Gastroesophageal sphincter (tissue), 4 donors: Measurements from ENCODE around the gene SMG1. TPM values are rescaled to one million over a fixed set of nuclear protein-coding genes. Genes with fewer than 3 reads are reported as not detected.

Experiments used
- ATAC-seq: fragments of 150-250 bp; one replicate; pipeline ENCODE4 v1.9.1; 2016; ENCODE audit warnings: mild to moderate bottlenecking, moderate library complexity
- H3K27ac ChIP-seq, 4 donors: fragments of 200-600 bp; sonication (generic) in 3 of 4; 1 replicate in 3 of 4; 2 replicates in 1 of 4; pipeline ENCODE4 v1.5.1; 2016 to 2019
- H3K27me3 ChIP-seq: fragments of 200-600 bp; sonication (generic); one replicate; pipeline ENCODE4 v1.5.1; 2019
- H3K36me3 ChIP-seq, 2 donors: fragments of 200-600 bp; sonication (generic); one replicate each; pipeline ENCODE4 v1.5.1; 2019; ENCODE audit warnings: control low read depth in 1 of 2
- H3K4me1 ChIP-seq, 3 donors: fragments of 200-600 bp; sonication (generic); 1 replicate in 2 of 3; 2 replicates in 1 of 3; pipeline ENCODE4 v1.5.1; 2016 to 2019; ENCODE audit warnings: control low read depth in 2 of 3
- H3K4me3 ChIP-seq, 2 donors: fragments of 200-600 bp; sonication (generic); one replicate each; pipeline ENCODE4 v1.5.1; 2019; ENCODE audit warnings: mild to moderate bottlenecking in 1 of 2, moderate library complexity in 1 of 2
- H3K9me3 ChIP-seq, 3 donors: fragments of 200-600 bp; sonication (generic); one replicate each; pipeline ENCODE4 v1.5.1; 2017 to 2019; ENCODE audit warnings: control low read depth in 2 of 3
- CTCF ChIP-seq, 4 experiments: fragments of 200-600 bp in 2 of 4; fragments of 450-650 bp in 2 of 4; sonication (generic) in 1 of 4; IDR thresholded peaks; one replicate each; pipeline ENCODE4 v1.5.1; 2017 to 2019; ENCODE audit warnings: antibody characterized with exemption in 4 of 4, mild to moderate bottlenecking in 2 of 4, moderate library complexity in 2 of 4
- EP300 ChIP-seq: sonication (generic); formaldehyde crosslinking; IDR thresholded peaks from one replicate; pipeline ENCODE4 v1.6.1; 2017; ENCODE audit warnings: antibody characterized with exemption, mild to moderate bottlenecking
- POLR2A ChIP-seq, 2 donors: fragments of 450-650 bp; IDR thresholded peaks; one replicate each; pipeline ENCODE4 v1.6.1; 2017; ENCODE audit warnings: antibody characterized with exemption in 2 of 2, mild to moderate bottlenecking in 2 of 2, moderate library complexity in 1 of 2
- POLR2AphosphoS5 ChIP-seq: sonication (generic); formaldehyde crosslinking; IDR thresholded peaks from one replicate; pipeline ENCODE4 v1.6.1; 2017; ENCODE audit warnings: antibody characterized with exemption
- WGBS, 2 donors: methylation state at CpG; one replicate each; pipeline ENCODE4 v1.1.5; 2018; ENCODE audit warnings: low coverage in 1 of 2; 5-methylcytosine and 5-hydroxymethylcytosine counted together
- total RNA-seq, 4 donors: library from RNA; depleted of rRNA; stranded (reverse); fragments of >200 nt; gene quantifications; one replicate each; pipeline ENCODE4 v1.1.0, GENCODE V29; 2016

The SMG1 gene
- total RNA-seq, 4 donors from 2014 or later, result 49.0 to 106 (median 91.7) TPM

- H3K36me3 ChIP-seq, result peaks cover 0 to 89% of the 10 kb centered on the region in 2 donors
- no peak overlapping the region for H3K4me3 ChIP-seq
- H3K27me3 ChIP-seq, result no peaks in the 10 kb centered on the region
- H3K9me3 ChIP-seq, result no peaks in the 10 kb centered on the region
- ATAC-seq, result no peak
- peaks cover 0 to 11% (median 0%) of the 10 kb centered on the region in 3 donors for H3K4me1 ChIP-seq
- 75 to 100% methylated on average over 1 of the region's 1 CpG for WGBS, 2 donors
- no peak overlapping the region for H3K27ac ChIP-seq
- TF ChIP-seq POLR2A (IDR thresholded peaks at IDR 0.05), result no peak
These were observed 71.0 kb downstream of the SMG1 start for GRCh38 chr16:18855196-18855595.

- Histone ChIP-seq H3K9me3 (no peaks in the 10 kb centered on the region), H3K4me3 (no peak overlapping the region), H3K4me1 (peaks cover 0 to 11% (median 0%) of the 10 kb centered on the region in 3 donors), H3K36me3 (peaks cover 0 to 95% of the 10 kb centered on the region in 2 donors), H3K27ac (no peak overlapping the region), H3K27me3 (no peaks in the 10 kb centered on the region)
- TF ChIP-seq EP300 (no peak), POLR2A (IDR thresholded peaks at IDR 0.05) (no peak), CTCF (IDR thresholded peaks at IDR 0.05) (no peak), POLR2AphosphoS5 (no peak)
- ATAC-seq, result no peak
These were observed 72.5 kb downstream of the SMG1 start for GRCh38 chr16:18853694-18854093.

- H3K27ac ChIP-seq, result no peak overlapping the region
- WGBS, 2 donors, result 33 to 78% methylated on average over 1 of the region's 1 CpG
- H3K36me3 ChIP-seq, result peaks cover 0 to 95% of the 10 kb centered on the region in 2 donors
- no peak overlapping the region for H3K4me3 ChIP-seq
- no peaks in the 10 kb centered on the region for H3K9me3 ChIP-seq
- H3K4me1 ChIP-seq, result peaks cover 0 to 11% (median 0%) of the 10 kb centered on the region in 3 donors
- TF ChIP-seq POLR2AphosphoS5 (no peak), EP300 (no peak), CTCF (IDR thresholded peaks at IDR 0.05) (no peak), POLR2A (IDR thresholded peaks at IDR 0.05) (no peak)
- no peak for ATAC-seq
- no peaks in the 10 kb centered on the region for H3K27me3 ChIP-seq
These were observed 73.6 kb downstream of the SMG1 start for GRCh38 chr16:18852647-18853046.

- 100% methylated on average over 1 of the region's 1 CpG for WGBS, 2 donors
- TF ChIP-seq CTCF (IDR thresholded peaks at IDR 0.05) (no peak), POLR2AphosphoS5 (no peak), EP300 (no peak), POLR2A (IDR thresholded peaks at IDR 0.05) (no peak)
- Histone ChIP-seq H3K36me3 (peaks cover 0 to 96% of the 10 kb centered on the region in 2 donors), H3K9me3 (no peaks in the 10 kb centered on the region), H3K27ac (no peak overlapping the region), H3K4me3 (no peak overlapping the region), H3K4me1 (peaks cover 0 to 20% (median 0%) of the 10 kb centered on the region in 3 donors), H3K27me3 (no peaks in the 10 kb centered on the region)
- no peak for ATAC-seq
These were observed 79.8 kb downstream of the SMG1 start for GRCh38 chr16:18846416-18846815.

GRCh38 chr16:18842565-18842964 lies 83.6 kb downstream of the SMG1 start:
- H3K4me3 ChIP-seq, result no peak overlapping the region

More at GRCh38 chr16:18842565-18842964, 83.6 kb downstream of the SMG1 start:
- Histone ChIP-seq H3K4me1 (peaks cover 0 to 20% (median 0%) of the 10 kb centered on the region in 3 donors), H3K36me3 (peaks cover 9 to 93% of the 10 kb centered on the region in 2 donors), H3K27ac (no peak overlapping the region), H3K27me3 (no peaks in the 10 kb centered on the region), H3K9me3 (no peaks in the 10 kb centered on the region)
- no peak for ATAC-seq
- TF ChIP-seq EP300 (no peak), CTCF (IDR thresholded peaks at IDR 0.05) (no peak), POLR2A (IDR thresholded peaks at IDR 0.05) (no peak), POLR2AphosphoS5 (no peak)
- WGBS, 2 donors, result 83 to 87% methylated on average over 4 of the region's 6 CpGs
